Upper lobe of left lung (tissue), 4 donors: ENCODE measurements around the gene HSPB7.

Experiments used
- EP300 ChIP-seq, 4 donors: sonication (generic); formaldehyde crosslinking; IDR thresholded peaks; one replicate each; pipeline ENCODE4 v1.5.1; 2017; ENCODE audit warnings: antibody characterized with exemption in 4 of 4, control low read depth in 2 of 4
- POLR2A ChIP-seq, 4 donors: fragments of 450-650 bp; IDR thresholded peaks; one replicate each; pipeline ENCODE4 v1.5.1; 2016 to 2017; ENCODE audit warnings: antibody characterized with exemption in 4 of 4, mild to moderate bottlenecking in 2 of 4
- POLR2AphosphoS5 ChIP-seq, 2 donors: sonication (generic); formaldehyde crosslinking; IDR thresholded peaks; one replicate each; pipeline ENCODE4 v1.5.1; 2017; ENCODE audit warnings: antibody characterized with exemption in 2 of 2
- TF ChIP-seq, protein P1 (sequence below), 6 experiments: fragments of 450-650 bp in 4 of 6; fragments of 200-600 bp in 2 of 6; sonication (generic) in 2 of 6; IDR thresholded peaks; one replicate each; pipeline ENCODE4 v1.5.1; 2016 to 2019; ENCODE audit warnings: antibody characterized with exemption in 6 of 6

DNA sequence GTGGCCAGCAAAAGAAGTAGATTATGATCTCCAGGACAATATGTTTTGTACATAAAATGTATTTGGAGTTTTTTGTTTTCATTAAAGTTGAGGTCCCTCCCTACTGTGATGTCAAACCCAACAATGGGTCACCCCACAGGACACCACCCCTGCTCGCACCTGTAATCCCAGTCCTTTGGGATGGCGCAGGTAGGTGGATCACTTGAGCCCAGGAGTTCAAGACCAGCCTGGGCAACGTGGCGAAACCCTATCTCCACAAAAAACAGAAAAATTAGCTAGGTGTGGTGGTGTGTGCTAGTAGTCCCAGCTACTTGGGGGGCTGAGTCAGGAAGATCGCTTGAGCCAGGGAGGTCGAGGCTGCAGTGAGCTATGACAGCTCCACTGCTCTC lies 50.9 kb downstream of the HSPB7 start:
- TF ChIP-seq, protein P1, sequence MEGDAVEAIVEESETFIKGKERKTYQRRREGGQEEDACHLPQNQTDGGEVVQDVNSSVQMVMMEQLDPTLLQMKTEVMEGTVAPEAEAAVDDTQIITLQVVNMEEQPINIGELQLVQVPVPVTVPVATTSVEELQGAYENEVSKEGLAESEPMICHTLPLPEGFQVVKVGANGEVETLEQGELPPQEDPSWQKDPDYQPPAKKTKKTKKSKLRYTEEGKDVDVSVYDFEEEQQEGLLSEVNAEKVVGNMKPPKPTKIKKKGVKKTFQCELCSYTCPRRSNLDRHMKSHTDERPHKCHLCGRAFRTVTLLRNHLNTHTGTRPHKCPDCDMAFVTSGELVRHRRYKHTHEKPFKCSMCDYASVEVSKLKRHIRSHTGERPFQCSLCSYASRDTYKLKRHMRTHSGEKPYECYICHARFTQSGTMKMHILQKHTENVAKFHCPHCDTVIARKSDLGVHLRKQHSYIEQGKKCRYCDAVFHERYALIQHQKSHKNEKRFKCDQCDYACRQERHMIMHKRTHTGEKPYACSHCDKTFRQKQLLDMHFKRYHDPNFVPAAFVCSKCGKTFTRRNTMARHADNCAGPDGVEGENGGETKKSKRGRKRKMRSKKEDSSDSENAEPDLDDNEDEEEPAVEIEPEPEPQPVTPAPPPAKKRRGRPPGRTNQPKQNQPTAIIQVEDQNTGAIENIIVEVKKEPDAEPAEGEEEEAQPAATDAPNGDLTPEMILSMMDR (IDR thresholded peaks at IDR 0.05): no peak
- no peak for TF ChIP-seq POLR2A (IDR thresholded peaks at IDR 0.05)
- TF ChIP-seq POLR2AphosphoS5 (IDR thresholded peaks at IDR 0.05): no peak
- no peak for TF ChIP-seq EP300 (IDR thresholded peaks at IDR 0.05)
